Ectodermal cell (in vitro differentiated cells): ENCODE results near the gene KLF3. TPM values are rescaled to one million over a fixed set of nuclear protein-coding genes. Genes with fewer than 3 reads are reported as not detected.
A peak's percentile ranks its signal among the peaks of the same experiment; 100 is the strongest.
"Not testable (repeated sequence)": the region's sequence is repeated elsewhere in the genome, so short reads cannot be mapped to it uniquely, and the experiment has no call there.

Source experiments
- H3K27ac ChIP-seq: 2 replicates; pipeline ENCODE4 v1.7.0; 2013; ENCODE audit warnings: mild to moderate bottlenecking, low read depth, low read length; ENCODE audit not compliant: insufficient read depth, poor library complexity, severe bottlenecking
- H3K27me3 ChIP-seq: 2 replicates; pipeline ENCODE4 v1.7.0; 2013; ENCODE audit warnings: mild to moderate bottlenecking, low read length; ENCODE audit not compliant: insufficient read depth, control insufficient read depth, poor library complexity, severe bottlenecking
- H3K36me3 ChIP-seq: one replicate; pipeline ENCODE4 v1.7.0; 2013; ENCODE audit warnings: low read length; ENCODE audit not compliant: control insufficient read depth, insufficient read depth
- H3K4me1 ChIP-seq: one replicate; pipeline ENCODE4 v1.7.0; 2013; ENCODE audit warnings: low read length; ENCODE audit not compliant: control insufficient read depth, insufficient read depth
- H3K4me3 ChIP-seq: 2 replicates; pipeline ENCODE4 v1.7.0; 2013; ENCODE audit warnings: low read depth, low read length, control low read depth; ENCODE audit not compliant: insufficient read depth
- H3K9me3 ChIP-seq: 2 replicates; pipeline ENCODE4 v1.7.0; 2013; ENCODE audit warnings: mild to moderate bottlenecking, low read length, moderate library complexity; ENCODE audit not compliant: control insufficient read depth
- WGBS, 2 experiments: methylation state at CpG; one replicate each; pipeline ENCODE4 v1.1.7; 2013; ENCODE audit warnings: missing lambda C conversion rate in 2 of 2; 5-methylcytosine and 5-hydroxymethylcytosine counted together
- polyA plus RNA-seq, 4 experiments: library from polyadenylated mRNA; stranded (reverse); fragments of 50-300 nt; gene quantifications; one replicate each; pipeline ENCODE4 v1.2.3, GENCODE V29; 2013

The KLF3 gene
- 30.1 TPM for polyA plus RNA-seq (2013, experiment 1 of 4)
- polyA plus RNA-seq (2013, experiment 2 of 4) = 28.6 TPM
- polyA plus RNA-seq (2013, experiment 3 of 4) = 23.8 TPM
- polyA plus RNA-seq (2013, experiment 4 of 4) = 26.0 TPM

GRCh38 chr4:38663801-38664705 lies at the start of gene KLF3:
Gene KLF3 (plus strand): TSS chr4:38664199. CDS start chr4:38680626, 16,427 bp downstream.
- Histone ChIP-seq H3K4me3 (peak within 1 kb of the TSS; percentile 69), H3K27ac (peak within 1 kb of the TSS; percentile 87), H3K27me3 (no peaks in the 10 kb centered on the region), H3K9me3 (no peaks in the 10 kb centered on the region), H3K36me3 (no peaks in the 10 kb centered on the region), H3K4me1 (peaks cover 28% of the 10 kb centered on the region)
- WGBS, 2 experiments = 0% methylated on average over 110 of the region's 110 CpGs

GRCh38 chr4:38614231-38614630 lies 49.8 kb upstream of the KLF3 start:
- Histone ChIP-seq H3K9me3 (no peaks in the 10 kb centered on the region), H3K27me3 (no peaks in the 10 kb centered on the region), H3K4me3 (no peak overlapping the region), H3K36me3 (no peaks in the 10 kb centered on the region), H3K27ac (no peak overlapping the region), H3K4me1 (no peaks in the 10 kb centered on the region)
- WGBS, 2 experiments = 92 to 95% methylated on average over 3 to 4 of the region's 4 CpGs

DNA sequence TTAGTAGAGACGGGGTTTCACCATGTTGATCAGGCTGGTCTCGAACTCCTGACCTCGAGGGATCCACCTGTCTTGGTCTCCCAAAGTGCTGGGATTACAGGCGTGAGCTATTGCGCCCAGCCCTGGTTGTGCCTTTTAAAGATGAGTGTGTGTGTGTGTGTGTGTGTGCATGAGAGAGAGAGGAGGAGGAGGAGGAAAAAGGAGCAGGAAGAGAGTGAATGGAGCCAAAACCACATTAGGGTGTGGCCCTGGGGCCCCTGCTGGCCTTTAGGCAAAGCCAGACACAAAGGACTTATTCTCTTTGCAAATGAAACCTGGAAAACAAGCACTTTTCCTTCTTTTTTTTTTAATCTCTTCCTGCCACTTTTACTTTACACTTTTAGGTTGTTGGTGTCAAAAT lies 48.2 kb upstream of the KLF3 start:
- H3K4me3 ChIP-seq = no peak overlapping the region
- no peaks in the 10 kb centered on the region for H3K9me3 ChIP-seq
- 92 to 98% methylated on average over 5 of the region's 5 CpGs for WGBS, 2 experiments
- no peak overlapping the region for H3K27ac ChIP-seq
- H3K27me3 ChIP-seq = no peaks in the 10 kb centered on the region
- H3K36me3 ChIP-seq = no peaks in the 10 kb centered on the region
- no peaks in the 10 kb centered on the region for H3K4me1 ChIP-seq

- H3K9me3 ChIP-seq = no peaks in the 10 kb centered on the region
- H3K4me3 ChIP-seq = no peak overlapping the region
- no peaks in the 10 kb centered on the region for H3K27me3 ChIP-seq
- WGBS, 2 experiments = 90 to 94% methylated on average over 3 of the region's 3 CpGs
- H3K36me3 ChIP-seq = no peaks in the 10 kb centered on the region
- H3K4me1 ChIP-seq = no peaks in the 10 kb centered on the region
- no peak overlapping the region for H3K27ac ChIP-seq
Measured at GRCh38 chr4:38618505-38618904, 45.5 kb upstream of the KLF3 start.

DNA sequence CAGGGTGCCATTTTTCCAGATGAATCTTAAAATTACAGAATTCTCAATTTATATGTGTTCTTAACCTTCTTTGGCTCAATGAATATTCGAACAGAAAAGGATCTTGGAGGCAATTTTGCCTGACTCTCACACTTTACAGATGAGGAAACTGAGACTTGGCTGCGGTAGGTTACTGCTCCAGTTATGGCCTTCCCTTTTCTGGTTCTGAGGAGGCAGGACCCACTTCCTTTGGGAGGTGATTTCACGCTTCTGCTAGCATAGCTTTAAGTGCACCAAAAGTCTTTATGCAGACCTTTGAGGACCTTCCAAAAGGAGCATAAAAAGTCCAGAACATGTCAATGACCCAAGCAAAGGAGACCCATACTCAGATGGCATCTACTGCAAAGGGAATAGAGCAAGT lies 44.7 kb upstream of the KLF3 start:
- Histone ChIP-seq H3K4me1 (no peaks in the 10 kb centered on the region), H3K9me3 (no peaks in the 10 kb centered on the region), H3K27me3 (no peaks in the 10 kb centered on the region), H3K27ac (no peak overlapping the region), H3K4me3 (no peak overlapping the region), H3K36me3 (no peaks in the 10 kb centered on the region)
- 93 to 96% methylated on average over 3 of the region's 3 CpGs for WGBS, 2 experiments

GRCh38 chr4:38620065-38620464 lies 43.9 kb upstream of the KLF3 start:
- Histone ChIP-seq H3K9me3 (no peaks in the 10 kb centered on the region), H3K27ac (no peak overlapping the region), H3K27me3 (no peaks in the 10 kb centered on the region), H3K4me1 (no peaks in the 10 kb centered on the region), H3K36me3 (no peaks in the 10 kb centered on the region), H3K4me3 (no peak overlapping the region)
- 86 to 97% methylated on average over 1 of the region's 1 CpG for WGBS, 2 experiments

DNA sequence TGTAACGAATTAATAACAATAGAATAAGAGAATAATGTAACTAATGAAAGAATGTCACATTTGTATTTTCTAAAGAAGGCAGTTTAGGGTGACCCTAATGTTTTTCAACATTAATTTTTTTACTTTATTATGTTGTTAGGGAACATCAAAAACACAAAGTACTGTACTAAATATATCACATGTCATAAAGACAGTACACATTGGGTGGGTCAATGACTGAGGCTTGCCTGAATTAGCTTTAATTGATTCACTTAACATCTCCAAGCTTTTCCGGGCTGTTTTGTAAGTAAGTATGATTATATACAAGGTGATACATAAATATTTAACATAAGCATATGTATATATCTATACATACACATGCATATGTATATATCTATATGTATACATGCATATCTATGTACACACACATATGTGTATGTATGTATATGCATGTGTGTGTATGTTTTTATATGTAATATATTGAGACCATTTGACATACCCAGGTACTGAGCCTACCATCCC lies 43.4 kb upstream of the KLF3 start:
- Histone ChIP-seq H3K27me3 (no peaks in the 10 kb centered on the region), H3K36me3 (no peaks in the 10 kb centered on the region), H3K9me3 (no peaks in the 10 kb centered on the region), H3K4me3 (no peak overlapping the region), H3K27ac (no peak overlapping the region), H3K4me1 (no peaks in the 10 kb centered on the region)
- 90% methylated on average over 2 of the region's 2 CpGs; no CpG with 5 or more reads in 1 of the 2 experiments for WGBS, 2 experiments

GRCh38 chr4:38621028-38621684 lies 42.8 kb upstream of the KLF3 start:
- Histone ChIP-seq H3K27me3 (no peaks in the 10 kb centered on the region), H3K36me3 (no peaks in the 10 kb centered on the region), H3K4me3 (no peak overlapping the region), H3K9me3 (no peaks in the 10 kb centered on the region), H3K27ac (no peak overlapping the region), H3K4me1 (no peaks in the 10 kb centered on the region)
- WGBS, 2 experiments = 91 to 94% methylated on average over 9 of the region's 9 CpGs

DNA sequence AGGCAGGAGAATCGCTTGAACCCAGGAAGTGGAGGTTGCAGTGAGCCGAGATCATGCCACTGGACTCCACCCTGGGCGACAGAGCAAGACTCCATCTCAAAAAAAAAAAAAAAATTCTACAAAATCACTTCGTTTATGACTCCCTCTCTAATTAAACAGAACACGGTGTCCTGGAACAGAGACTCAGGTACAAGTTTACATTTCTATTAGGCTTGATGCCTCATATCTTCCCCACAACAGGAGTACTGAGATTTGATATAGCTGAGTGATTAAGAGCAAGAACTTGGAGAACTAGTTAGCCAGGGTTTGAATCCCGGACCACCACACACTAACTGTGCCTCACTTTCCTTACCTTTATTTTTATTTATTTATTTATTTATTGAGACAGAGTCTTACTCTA lies 42.2 kb upstream of the KLF3 start:
- Histone ChIP-seq H3K27ac (no peak overlapping the region), H3K27me3 (no peaks in the 10 kb centered on the region), H3K9me3 (no peaks in the 10 kb centered on the region), H3K4me1 (no peaks in the 10 kb centered on the region), H3K4me3 (no peak overlapping the region), H3K36me3 (no peaks in the 10 kb centered on the region)
- 91 to 93% methylated on average over 6 of the region's 6 CpGs for WGBS, 2 experiments

DNA sequence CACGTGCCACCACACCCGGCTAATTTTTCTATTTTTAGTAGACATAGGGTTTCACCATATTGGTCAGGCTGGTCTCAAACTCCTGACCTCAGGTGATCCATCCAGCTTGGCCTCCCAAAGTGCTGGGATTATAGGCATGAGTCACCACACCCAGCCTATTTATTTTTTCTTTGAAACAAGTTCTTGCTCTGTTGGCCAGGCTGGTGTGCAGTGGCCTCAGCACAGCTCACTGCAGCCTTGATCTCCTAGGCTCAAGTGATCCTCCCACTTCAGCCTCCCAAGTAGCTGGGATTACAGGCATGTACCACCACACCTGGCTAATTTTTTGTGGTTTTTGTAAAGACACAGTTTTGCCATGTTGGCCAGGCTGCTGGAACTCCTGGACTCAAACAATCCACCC lies 41.7 kb upstream of the KLF3 start:
- not testable (repeated sequence) for H3K27ac ChIP-seq, H3K4me3 ChIP-seq, H3K27me3 ChIP-seq, H3K36me3 ChIP-seq, H3K9me3 ChIP-seq, H3K4me1 ChIP-seq
- 83 to 96% methylated on average over 2 of the region's 2 CpGs for WGBS, 2 experiments
